HG02610 (cell line): Measurements from ENCODE around the gene ANO4.

Experiments used
- ATAC-seq: cut with Tn5 transposase; IDR thresholded peaks from one replicate; pipeline ENCODE4 v1.9.1; 2021; ENCODE audit warnings: mild to moderate bottlenecking, moderate library complexity; ENCODE audit not compliant: unreplicated experiment

The ANO4 gene

DNA sequence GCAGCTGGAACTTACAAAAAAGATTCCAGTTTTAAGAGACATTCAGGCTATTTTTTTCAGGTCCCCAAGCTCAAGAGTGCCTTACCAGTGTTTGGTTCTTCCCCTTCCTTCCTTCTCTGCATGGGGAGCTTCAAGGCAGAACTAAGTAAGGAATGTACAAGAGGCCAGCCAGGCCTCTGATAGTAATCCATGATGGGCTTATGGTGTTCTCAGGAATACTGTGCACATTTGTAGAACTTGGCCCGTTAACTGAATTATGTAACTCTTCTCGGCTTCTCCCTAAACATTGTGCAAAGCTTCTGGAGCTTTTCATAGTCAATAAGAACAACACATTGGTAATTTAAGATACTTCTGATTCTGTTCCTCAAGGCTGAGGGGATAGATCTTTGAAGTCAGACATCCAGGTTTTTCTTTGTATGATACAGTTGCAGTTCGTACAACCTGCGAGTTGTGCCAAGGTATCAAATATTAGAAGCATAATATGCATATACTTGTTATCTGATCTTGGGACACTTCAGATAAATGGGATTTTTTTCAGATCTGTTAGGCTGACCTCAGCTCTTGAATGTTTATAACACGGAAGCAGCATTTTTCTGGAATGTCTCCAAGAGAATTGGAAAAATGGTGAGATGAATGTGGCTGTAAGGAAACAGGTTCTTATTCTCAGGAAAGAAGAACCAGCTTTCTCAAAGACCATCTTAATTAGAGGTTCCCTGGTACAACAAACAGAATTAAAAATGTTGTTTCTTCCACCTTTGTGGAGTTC lies 148.6 kb downstream of the ANO4 start:
- no peak for ATAC-seq

DNA sequence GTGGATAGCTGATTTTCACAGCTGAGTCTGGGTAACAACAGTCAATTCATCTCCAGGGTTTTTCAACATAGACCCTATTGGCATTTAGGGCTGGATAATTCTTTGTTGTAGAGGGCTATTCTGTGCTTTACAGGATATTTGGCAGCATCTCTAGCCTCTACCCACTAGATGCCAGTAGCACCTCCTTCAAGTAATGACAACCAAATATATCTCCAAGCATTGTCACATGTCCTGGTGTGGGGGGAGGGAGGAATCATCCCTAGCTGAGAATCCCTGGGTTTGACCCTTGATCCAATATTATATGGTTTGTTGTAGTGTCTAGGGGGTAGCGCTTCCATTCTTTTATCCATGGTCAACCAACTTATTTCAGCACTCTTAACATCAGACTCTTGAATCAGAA lies 157.2 kb downstream of the ANO4 start:
- no peak for ATAC-seq

DNA sequence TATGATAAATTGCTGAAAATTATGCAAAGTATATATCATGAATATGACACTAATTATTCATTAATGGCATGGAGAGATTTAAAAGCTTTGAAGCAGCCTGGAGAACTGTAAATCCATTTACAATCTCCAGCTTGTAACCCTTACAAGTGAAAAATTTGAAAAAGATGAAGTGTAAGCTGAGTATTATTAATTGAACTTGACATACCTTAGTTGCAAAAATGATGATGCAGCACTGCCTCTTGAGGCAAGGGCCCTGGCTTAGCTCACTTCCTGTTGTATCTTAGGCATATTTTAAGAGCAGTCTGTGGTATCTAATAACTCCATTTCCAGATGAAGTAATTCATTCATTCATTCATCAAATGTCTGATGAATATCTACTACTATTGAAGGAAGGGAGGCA lies 158.6 kb downstream of the ANO4 start:
- ATAC-seq, result no peak

DNA sequence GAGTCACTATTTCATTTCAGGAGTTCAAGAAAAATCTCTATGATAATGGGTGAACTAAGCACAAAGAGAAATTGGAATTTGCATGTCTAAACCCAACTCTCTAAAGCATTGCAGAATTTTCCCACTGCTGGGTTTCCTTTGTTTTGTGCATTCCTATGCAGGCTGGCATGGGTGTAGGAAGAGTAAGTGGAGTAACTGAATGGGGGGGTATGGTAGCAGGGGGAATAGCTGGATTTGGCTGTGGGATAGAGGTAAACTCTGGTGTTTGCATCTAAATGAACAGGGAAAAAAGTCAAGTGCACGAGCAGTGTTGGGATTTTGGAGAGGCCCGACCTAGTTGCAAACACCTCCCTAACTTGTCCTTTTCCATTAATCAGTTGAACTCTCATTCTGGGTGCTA lies 159.1 kb downstream of the ANO4 start:
- ATAC-seq, result no peak

DNA sequence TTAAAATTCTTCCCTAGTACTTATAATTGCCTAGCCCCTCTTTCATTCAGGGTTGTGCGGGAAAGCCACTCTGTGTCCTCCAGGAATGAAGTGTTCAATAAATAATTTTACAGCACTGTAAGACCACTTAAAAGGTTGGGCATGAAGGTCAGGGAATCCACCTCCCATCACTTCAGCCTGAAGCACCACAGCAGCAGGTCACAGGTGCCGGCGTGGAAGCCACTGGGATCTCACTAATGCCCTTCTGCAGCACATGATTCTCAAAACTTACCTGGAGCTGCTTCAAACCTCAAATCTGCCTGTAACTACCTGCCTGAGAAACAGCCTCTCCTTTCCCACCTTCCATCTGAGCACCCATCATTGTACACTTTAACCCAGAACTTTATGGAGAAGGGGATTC lies 159.5 kb downstream of the ANO4 start:
- ATAC-seq, result no peak

DNA sequence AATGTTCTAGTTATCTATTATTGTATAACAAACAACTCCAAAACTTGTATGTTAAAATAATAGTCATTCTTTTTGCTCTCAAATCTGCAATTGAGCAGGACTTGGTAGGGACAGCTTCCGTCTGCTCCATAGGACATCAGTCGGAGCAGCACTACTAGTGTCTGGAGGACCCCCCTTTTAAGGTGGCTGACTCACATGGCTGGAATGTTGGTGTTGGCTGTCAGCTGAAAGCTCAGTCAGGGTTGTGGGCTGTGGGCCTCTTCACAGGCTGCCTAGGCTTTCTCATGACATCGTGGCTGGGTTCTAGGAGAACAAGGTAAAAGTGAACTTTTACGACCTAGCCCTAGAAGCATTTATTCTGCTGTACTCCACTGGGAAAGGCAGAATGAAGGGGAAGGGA lies 160.6 kb downstream of the ANO4 start:
- no peak for ATAC-seq

DNA sequence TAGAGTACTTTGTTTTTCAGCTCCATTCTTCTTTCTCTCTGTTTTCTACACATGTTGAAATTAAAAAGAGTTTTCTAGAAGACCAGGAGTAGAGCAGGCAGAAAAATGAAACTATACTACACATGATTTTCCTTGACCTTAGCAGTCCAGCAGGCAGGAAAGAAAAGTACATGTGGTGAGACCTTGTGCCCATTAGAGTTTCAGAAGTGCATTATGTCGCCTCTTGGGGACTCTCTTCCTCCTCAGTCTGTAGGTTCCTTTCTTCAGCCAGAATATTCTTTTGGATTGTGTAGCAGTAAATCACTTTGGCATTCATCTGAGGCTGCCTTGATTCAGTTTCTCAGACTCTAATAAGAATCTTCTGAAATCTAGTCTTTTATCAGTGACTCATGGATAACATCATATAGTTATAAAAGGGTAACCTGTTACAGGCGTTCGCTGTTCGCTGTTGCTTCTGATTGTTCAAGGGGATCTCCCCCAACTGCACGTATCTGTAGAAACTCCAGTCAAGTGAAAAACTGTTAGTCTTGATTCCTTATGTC lies 161.8 kb downstream of the ANO4 start:
- ATAC-seq, result no peak

DNA sequence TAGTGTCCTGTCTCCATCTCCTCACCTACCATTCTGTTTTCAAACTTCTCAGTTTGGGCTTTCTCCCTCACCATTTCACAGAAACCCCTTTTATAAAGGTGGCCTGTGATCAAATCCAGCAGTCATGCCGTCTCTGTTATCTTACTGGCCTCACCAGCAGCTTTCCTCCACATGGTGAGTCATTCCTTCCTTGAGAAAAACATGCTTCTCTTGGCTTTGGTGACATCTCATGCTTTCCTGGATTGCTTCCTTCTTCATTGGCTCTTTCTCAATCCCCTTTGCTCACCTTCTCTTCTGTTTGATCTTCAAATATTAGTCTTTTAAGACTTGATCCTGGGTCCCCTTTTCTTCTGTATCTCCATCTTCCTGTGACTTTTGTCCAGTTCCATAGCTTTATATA lies 164.9 kb downstream of the ANO4 start:
- ATAC-seq, result no peak

DNA sequence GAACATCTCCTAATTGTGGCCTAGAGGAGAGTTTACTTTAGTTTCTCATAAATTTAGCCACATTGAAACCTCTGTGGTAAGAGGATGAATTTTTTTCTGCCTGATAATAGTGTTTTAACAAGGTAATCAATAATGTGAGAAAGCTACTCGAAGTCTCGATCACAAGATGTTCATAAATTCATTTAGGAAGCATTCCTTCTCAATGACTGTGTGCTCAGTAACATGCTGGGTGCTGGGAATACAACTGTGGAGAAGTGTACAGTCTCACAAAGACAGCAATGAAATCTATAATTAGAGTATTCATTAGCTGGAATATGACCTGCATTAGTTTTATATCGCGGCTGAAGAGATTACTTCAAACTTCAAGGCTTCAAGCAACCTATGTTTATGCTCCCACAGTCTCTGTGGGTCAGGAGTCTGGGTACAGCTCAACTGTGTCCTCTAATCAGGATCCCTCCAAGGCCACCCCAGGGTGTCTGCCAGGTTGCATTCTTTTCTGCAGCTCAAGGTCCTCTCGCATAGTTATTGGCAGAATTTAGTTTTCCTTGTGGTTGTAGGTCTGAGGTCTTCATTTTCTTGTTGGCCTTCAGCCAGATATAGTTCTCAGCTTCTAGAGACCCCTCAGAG lies 167.6 kb downstream of the ANO4 start:
- no peak for ATAC-seq

DNA sequence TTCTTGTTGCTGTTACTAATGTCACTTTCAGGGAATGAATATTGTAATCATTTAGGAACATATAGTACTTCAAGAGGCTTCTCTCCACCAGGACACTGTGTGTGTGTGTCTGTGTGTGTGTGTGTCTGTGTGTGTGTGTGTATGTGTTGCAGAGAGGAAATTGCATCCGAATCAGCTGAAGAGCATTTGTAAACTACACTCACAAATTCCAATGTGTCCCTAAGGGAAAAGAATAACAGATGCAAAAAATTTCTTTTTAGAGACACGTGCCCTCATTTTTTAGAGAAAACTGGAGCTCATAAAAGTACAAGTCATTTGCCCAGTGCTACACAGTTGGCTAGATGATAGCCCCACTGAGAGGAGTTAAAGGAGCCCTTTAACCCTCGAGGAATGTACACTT lies 168.8 kb downstream of the ANO4 start:
- ATAC-seq, result no peak

DNA sequence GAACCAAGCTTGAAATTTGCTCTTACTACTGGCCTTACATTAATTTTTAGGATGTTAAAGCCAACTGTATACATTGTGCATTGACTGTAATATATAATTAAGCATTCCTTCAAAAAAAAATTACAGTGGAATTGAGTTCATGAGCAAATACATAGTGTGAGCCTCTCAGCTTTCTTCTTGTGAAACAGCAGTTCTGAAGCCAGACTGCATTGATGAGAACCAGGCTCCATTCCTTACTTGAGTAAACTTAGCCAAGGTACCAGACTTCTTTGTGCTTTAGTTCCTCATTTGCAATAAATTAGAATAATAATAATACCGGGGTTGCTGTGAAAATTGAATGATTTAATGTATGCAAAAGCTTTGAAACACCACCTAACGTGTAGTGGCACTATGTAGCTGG lies 169.5 kb downstream of the ANO4 start:
- ATAC-seq, result no peak

DNA sequence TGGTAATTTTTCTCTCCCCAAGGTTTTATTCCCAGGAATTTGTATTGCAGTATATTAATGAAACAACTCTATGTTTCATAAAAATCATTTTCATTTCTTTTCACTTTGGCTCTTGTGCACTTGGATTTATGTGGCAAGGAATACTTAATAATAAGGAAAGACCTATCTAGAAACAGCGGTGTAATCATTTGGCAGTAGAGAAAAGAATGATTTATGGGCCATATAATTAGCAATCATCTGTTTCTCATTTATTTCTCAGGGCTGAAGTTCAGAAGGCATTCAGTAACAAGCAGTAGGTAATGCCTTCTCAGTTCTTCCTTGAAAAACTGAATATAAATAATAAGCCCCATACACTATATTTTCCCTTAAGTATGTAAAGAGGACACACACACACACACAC lies 172.6 kb downstream of the ANO4 start:
- ATAC-seq, result no peak

DNA sequence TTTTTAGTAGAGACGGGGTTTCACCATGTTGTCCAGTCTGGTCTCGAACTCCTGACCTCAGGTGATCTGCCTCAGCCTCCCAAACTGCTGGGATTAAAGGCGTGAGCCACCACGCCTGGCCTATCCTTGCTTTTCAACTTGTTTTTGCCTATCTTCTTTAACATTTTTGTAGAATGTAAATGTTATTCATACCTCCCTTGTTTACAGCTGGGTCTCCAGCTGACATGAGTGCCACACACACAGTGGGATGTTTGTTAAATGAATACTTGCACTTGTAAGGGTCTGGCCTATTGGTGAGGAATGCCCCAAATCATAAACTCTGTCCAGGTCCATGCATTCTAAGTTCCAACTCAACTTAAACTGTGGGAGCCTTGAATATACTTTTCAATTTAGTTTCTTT lies 176.3 kb downstream of the ANO4 start:
- ATAC-seq, result no peak

DNA sequence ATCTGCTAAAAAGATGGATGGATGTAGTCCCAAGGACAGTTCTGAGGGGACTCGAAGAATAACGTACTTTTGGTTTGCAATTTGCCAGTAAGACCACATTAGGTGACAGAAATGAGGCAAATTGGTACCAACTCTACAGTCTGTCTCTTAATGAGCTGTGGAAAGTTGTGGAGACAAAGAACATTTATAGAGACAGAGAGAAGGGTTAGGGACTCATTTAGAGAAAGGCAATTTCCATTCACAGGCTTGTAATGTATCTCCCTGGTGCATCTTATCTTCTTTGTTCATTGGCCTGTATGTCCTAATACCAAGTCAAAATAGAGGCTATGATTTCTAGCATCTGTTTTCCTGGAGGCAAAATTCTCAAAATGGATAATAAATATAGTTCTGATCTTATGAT lies 177.5 kb downstream of the ANO4 start:
- ATAC-seq, result no peak

DNA sequence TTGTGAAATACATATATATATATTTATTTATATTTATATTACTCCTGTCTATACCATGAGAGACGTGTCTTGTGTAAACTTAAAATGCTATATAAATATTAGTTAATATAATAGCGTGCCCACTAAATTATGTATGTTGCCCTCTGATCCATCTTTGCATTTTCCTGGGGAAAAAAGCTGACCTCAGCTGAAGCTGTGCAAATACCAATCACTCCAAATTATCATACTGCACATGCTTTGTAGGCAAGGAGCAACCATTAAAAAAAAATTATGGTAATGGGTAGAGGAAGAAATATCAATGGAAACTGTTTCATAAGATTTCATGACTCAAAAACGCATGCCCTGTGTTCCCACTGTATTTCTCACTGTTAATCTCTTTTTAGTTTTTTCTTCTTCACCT lies 179.8 kb downstream of the ANO4 start:
- ATAC-seq, result no peak

DNA sequence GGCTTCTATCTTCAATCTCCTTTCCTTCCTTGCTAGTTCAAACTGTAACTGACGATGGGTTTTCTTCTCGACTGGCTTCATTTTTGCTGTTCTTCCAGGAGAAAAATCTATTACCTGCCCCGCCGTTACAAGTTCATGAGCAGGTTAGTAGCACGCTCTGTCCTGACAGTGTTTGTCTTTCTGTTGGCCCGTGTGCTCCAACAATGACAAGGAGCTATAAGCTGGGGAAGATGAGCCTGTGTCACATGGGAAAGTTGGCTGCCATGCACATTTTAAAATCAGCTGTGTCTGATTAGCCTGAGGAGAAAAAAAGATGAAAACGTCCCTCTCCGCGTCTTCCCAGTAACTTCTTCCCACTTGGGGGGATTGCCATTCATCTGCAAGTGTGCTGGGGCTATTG lies 180.2 kb downstream of the ANO4 start:
- no peak for ATAC-seq

DNA sequence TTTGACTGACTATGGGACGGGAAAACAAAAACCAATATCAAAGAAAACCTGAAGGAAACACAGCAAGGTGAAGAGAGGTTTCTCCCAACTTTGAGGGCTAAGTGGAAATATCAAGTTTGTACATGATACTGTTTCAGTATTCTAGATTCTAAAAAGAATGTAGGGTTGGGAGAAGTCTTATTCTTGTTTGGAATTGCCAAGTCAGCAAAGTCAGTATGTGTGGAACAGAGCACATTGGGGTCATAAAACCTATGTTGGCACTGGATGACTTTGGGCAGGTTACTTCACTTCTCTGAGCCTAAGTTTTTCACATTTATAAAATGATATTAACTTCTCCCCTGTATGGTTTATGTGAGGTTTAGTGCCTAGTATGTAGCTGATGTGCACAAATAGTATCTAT lies 182.2 kb downstream of the ANO4 start:
- no peak for ATAC-seq

DNA sequence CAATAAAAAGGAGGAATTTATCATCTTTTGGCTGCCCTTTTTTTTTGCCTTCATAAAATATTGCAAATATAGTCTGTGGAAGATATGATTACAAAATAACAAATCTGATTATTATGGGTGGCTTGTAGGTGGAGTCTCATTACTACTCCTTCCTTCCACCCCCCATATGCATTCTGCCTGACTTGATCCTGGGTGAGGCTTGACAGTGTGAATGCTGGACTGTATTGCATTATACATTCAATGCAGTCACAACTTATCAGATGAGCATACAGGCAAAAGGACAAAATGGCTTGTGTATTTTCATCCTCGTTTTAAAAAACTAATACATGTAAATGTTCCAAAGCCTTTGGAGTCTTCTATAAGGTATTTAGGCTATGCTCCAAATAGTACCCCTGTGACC lies 186.3 kb downstream of the ANO4 start:
- no peak for ATAC-seq

DNA sequence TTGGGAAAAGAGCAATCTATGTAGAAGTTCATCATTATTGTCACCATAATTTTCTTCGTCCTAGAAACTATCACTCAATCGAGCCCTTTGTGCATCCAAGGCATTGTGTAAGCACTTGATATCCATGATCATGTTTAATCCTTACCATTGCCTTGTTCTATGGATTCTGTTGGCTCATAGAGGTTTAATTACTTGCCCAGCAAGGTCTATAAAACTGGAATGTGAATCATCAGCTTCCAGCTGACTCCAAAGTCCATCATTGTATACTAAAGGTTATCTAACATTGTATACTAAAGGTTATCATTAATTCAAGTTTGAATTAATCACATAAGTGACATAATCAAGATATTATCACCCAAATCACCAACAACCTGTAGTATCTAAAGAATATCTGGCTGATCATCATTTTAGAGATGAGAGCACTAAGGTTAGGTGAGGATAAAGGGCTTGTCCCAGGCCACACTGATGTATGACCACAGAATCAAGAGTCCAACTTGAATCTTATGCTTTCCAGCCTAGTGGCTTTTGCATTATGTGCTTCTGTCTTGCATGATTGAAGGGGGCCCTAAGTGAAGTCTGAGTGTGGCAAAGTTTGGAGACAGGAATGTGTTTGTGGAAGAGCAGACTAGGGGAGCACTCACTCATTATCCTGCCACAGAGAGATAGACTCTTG lies 188.1 kb downstream of the ANO4 start:
- ATAC-seq, result no peak

DNA sequence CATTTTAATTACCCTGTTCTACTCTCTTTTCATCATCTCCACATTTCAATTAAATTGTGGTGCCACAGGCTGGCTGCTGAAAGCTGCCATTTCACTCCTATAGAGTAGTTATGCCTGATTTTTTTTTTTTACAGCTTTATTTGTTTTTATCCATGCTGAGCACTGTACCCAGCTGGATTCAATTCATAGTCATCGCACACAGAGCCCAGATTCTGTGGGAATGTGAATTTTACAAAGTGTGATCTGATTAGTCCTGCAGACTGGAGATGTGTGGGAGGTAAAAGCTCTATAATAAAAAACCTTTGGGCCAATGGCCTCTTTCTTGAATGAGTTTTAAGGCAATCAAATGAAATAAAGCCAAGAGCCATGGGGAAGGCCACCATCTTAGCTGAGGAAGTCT lies 190.2 kb downstream of the ANO4 start:
- ATAC-seq, result no peak

DNA sequence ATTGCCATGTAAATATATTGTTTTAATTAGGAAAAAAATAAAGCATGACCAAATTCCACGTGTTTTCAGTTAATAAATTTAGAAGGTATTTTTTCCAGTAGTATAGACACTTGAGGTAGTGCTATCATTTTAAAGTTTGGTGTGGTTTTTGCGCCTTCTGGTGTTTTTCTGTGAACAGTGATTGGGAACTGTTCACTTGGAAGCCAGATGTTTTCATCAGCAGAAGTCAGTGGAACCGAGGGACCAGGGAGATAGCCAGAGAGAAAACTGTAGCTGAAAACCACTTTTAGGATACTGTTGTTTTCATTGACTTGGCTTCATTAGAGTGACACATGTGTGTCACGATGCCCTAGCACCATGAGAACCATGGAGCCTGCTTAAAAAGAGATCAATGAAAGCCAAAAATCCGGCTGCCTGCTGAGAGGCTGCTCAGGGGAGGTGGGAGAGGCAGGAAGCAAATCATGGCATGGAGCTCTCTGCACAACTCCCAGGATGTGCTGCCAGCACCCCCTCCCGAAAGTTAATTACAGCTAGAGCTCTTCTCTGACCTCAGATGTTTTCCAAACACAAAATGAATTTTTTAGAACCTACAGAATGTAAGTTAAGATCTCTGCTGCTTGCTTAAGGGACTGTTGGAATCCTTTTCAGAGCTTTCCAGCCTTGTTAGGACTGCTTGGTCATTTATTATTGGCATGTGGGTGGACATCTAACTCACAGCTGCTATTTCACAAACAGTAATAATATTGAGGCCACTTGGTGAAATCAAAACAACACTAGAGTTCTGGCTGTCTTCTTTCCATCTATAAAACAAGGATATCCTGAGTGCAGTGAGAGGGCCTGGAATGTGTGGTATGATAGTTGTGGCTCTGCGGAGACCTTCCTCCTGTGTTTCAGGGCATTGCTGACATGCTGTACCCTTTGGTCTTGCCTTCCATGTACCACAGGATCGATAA lies 192.3 kb downstream of the ANO4 start:
- ATAC-seq, result no peak
